Upper lobe of left lung (tissue), 4 donors: ENCODE results near the gene IL36B.

Experiments
- EP300 ChIP-seq, 4 donors: sonication (generic); formaldehyde crosslinking; IDR thresholded peaks; one replicate each; pipeline ENCODE4 v1.5.1; 2017; ENCODE audit warnings: antibody characterized with exemption in 4 of 4, control low read depth in 2 of 4
- POLR2A ChIP-seq, 4 donors: fragments of 450-650 bp; IDR thresholded peaks; one replicate each; pipeline ENCODE4 v1.5.1; 2016 to 2017; ENCODE audit warnings: antibody characterized with exemption in 4 of 4, mild to moderate bottlenecking in 2 of 4
- TF ChIP-seq, protein P1 (sequence below), 6 experiments: fragments of 450-650 bp in 4 of 6; fragments of 200-600 bp in 2 of 6; sonication (generic) in 2 of 6; IDR thresholded peaks; one replicate each; pipeline ENCODE4 v1.5.1; 2016 to 2019; ENCODE audit warnings: antibody characterized with exemption in 6 of 6

DNA sequence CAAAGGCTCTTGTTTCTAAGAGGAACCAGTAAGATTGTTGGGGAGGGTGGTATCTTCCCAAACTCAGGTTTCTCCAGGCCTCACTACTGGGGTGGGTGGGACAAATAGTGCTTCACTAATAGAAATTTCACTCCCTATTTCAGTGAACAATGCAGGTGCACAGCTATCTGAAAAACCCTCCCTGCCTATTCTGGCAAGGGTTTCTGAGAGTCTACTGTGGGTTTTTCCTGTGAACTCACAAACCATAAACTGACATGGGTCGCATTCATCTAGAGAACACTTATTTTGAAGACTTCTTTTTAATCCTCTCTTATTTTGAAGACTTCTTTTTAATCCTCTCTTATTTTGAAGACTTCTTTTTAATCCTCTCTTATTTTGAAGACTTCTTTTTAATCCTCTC, 43.0 kb downstream of the IL36B start:
- TF ChIP-seq POLR2A (IDR thresholded peaks at IDR 0.05) (no peak), EP300 (IDR thresholded peaks at IDR 0.05) (no peak)
- TF ChIP-seq, protein P1, sequence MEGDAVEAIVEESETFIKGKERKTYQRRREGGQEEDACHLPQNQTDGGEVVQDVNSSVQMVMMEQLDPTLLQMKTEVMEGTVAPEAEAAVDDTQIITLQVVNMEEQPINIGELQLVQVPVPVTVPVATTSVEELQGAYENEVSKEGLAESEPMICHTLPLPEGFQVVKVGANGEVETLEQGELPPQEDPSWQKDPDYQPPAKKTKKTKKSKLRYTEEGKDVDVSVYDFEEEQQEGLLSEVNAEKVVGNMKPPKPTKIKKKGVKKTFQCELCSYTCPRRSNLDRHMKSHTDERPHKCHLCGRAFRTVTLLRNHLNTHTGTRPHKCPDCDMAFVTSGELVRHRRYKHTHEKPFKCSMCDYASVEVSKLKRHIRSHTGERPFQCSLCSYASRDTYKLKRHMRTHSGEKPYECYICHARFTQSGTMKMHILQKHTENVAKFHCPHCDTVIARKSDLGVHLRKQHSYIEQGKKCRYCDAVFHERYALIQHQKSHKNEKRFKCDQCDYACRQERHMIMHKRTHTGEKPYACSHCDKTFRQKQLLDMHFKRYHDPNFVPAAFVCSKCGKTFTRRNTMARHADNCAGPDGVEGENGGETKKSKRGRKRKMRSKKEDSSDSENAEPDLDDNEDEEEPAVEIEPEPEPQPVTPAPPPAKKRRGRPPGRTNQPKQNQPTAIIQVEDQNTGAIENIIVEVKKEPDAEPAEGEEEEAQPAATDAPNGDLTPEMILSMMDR (IDR thresholded peaks at IDR 0.05), result no peak
